ENCODE results near the gene IQCF5. TPM values are rescaled to one million over a fixed set of nuclear protein-coding genes. Genes with fewer than 3 reads are reported as not detected.
"Not testable (repeated sequence)": the region's sequence is repeated elsewhere in the genome, so short reads cannot be mapped to it uniquely, and the experiment has no call there.

IQCF5 gene
- total RNA-seq = not detected

DNA sequence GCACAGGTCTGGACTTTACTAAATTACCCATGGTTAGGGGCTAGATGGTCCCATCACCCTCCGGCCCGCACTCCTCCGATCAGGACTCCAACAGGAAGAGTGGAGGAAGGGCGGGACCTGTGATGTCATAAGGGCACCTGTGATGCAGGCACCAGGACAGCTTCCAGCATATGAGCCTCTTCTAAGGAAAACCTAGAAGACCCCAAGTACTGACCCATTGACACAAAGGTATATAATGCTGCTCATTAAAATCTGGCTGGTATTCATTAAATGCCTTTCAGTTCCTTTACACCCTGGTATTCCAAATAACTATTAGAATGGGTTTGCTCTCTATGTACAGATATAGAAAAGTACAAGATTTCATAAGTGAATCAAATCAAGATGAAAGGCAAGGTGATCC is at the start of gene IQCF5:
IQCF5 (minus strand) TSS at position 101 of the 400 bp plus-strand sequence; CDS start at position 31, 70 bp downstream.
- no peaks in the 10 kb centered on the region for H3K27me3 ChIP-seq
- no peaks in the 10 kb centered on the region for H3K4me1 ChIP-seq
- intact Hi-C loops (cut with DNase I) = no loop called here
- no peak within 1 kb of the TSS for H3K4me3 ChIP-seq (replicated peaks in 1 of 3)
- H3K27ac ChIP-seq = no peak within 1 kb of the TSS
- no peak for DNase-seq
- no peaks in the 10 kb centered on the region for H3K36me3 ChIP-seq
- H3K9me3 ChIP-seq = no peaks in the 10 kb centered on the region
- TF ChIP-seq, protein P1, sequence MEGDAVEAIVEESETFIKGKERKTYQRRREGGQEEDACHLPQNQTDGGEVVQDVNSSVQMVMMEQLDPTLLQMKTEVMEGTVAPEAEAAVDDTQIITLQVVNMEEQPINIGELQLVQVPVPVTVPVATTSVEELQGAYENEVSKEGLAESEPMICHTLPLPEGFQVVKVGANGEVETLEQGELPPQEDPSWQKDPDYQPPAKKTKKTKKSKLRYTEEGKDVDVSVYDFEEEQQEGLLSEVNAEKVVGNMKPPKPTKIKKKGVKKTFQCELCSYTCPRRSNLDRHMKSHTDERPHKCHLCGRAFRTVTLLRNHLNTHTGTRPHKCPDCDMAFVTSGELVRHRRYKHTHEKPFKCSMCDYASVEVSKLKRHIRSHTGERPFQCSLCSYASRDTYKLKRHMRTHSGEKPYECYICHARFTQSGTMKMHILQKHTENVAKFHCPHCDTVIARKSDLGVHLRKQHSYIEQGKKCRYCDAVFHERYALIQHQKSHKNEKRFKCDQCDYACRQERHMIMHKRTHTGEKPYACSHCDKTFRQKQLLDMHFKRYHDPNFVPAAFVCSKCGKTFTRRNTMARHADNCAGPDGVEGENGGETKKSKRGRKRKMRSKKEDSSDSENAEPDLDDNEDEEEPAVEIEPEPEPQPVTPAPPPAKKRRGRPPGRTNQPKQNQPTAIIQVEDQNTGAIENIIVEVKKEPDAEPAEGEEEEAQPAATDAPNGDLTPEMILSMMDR (IDR thresholded peaks at IDR 0.05) = no peak
- TF ChIP-seq POLR2A (IDR thresholded peaks at IDR 0.05) = no peak
- WGBS, 2 donors = 82 to 92% methylated on average over 4 of the region's 4 CpGs

DNA sequence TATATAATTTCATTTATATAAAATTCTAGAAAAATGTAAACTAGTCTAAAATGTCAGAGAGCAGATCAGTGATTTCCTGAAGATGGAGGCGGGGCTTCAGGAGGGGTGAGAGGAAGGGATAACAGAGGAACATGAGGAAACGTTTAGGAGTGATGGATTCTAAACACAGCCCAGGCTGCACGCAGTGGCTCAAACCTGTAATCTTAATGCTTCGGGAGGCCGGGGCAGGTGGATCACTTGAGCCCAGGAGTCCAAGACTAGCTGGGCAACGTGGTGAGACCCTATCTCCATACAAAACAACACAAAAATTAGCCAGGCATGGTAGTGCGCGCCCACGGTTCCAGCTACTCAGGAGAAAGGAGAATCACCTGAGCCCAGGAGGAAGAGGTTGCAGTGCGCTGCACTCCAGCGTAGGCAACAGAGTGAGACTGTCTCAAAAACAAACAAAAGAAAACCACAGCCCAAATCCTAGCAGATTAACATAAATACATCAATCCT is 45.7 kb upstream of the IQCF5 start:
- Histone ChIP-seq H3K4me1 (no peaks in the 10 kb centered on the region), H3K36me3 (no peaks in the 10 kb centered on the region), H3K9me3 (no peaks in the 10 kb centered on the region), H3K27ac (no peak overlapping the region), H3K27me3 (no peaks in the 10 kb centered on the region), H3K4me3 (replicated peaks in 1 of 3) (no peak overlapping the region)
- DNase-seq = no peak
- 68 to 70% methylated on average over 11 of the region's 11 CpGs for WGBS, 2 donors
- TF ChIP-seq POLR2A (IDR thresholded peaks at IDR 0.05) = no peak
- TF ChIP-seq, protein P1 (IDR thresholded peaks at IDR 0.05) = no peak
- intact Hi-C loops (cut with DNase I) = no loop called here

GRCh38 chr3:51916418-51916817 is 41.0 kb upstream of the IQCF5 start:
- TF ChIP-seq, protein P1 (IDR thresholded peaks at IDR 0.05) = no peak
- TF ChIP-seq POLR2A (IDR thresholded peaks at IDR 0.05) = no peak

DNA sequence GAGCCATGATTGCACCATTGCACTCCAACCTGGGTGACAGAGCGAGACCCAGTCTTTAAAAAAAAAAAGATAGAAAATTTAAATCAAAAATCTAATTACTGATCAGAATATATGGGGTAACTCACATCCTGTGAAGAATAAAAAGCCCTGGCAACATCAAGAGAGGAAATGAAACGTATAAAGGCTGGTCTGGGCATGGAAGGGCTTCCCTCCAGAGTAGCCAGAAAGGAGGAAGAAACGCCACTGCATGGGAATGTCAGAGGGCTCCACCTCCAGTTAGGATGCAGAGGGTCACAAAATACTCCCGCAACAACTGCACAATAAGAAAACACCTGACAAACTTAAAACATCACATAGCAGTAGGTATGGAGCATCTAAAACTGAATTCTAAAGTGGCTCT is 32.6 kb upstream of the IQCF5 start:
- Histone ChIP-seq H3K27ac (no peak overlapping the region), H3K9me3 (no peaks in the 10 kb centered on the region), H3K27me3 (no peaks in the 10 kb centered on the region), H3K4me3 (replicated peaks in 1 of 3) (no peak overlapping the region), H3K36me3 (no peaks in the 10 kb centered on the region), H3K4me1 (no peaks in the 10 kb centered on the region)
- whole genome bisulfite sequencing, 2 donors = 74 to 79% methylated on average over 4 of the region's 4 CpGs
- TF ChIP-seq, protein P1 (IDR thresholded peaks at IDR 0.05) = no peak
- TF ChIP-seq POLR2A (IDR thresholded peaks at IDR 0.05) = no peak
- no peak for DNase-seq
- intact Hi-C loops (cut with DNase I) = no loop called here

More at GRCh38 chr3:51916418-51916817, 41.0 kb upstream of the IQCF5 start:
- DNase-seq = no peak
- Histone ChIP-seq H3K36me3 (no peaks in the 10 kb centered on the region), H3K4me1 (no peaks in the 10 kb centered on the region), H3K27ac (no peak overlapping the region), H3K27me3 (no peaks in the 10 kb centered on the region), H3K4me3 (replicated peaks in 1 of 3) (no peak overlapping the region), H3K9me3 (no peaks in the 10 kb centered on the region)
- WGBS, 2 donors = 57 to 59% methylated on average over 5 of the region's 5 CpGs
- intact Hi-C loops (cut with DNase I) = no loop called here

DNA sequence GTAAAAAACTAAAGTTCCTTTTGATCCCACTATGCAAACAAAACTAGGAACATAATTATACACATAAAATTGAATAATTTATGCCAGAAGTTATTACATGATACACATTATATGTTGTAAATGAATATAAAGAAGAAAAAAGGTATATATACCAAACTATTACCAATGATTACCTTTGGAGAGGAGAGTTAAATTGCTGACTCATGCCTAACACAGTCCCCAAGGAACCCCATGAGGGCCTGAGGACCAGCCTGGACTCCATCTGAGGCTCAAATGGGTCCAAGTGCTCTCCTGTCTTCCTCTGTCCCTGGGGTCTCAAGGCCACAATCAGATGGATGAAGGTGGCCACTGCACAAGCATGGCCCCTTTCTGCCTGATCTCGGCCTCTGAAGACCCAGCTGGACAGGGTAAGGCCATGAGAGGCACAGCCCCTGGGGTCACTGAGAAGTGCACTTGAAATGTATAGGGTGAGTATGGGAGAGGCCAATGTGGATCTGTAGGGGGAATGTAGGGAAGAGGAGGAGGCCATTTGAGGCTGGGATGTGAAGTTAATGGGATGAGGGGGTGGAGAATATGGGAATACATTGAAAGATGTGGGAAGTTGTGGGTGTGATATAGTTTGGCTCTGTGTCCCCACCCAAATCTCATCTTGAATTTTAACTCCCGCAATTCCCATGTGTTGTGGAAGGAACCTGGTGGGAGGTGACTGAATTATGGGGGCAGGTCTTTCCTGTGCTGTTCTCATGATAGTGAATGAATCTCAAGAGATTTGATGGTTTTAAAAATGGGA is 28.8 kb upstream of the IQCF5 start:
- no peaks in the 10 kb centered on the region for H3K36me3 ChIP-seq
- TF ChIP-seq POLR2A (IDR thresholded peaks at IDR 0.05) = no peak
- TF ChIP-seq, protein P1 (IDR thresholded peaks at IDR 0.05) = no peak
- H3K27ac ChIP-seq = no peak overlapping the region
- no peak overlapping the region for H3K4me3 ChIP-seq (replicated peaks in 1 of 3)
- intact Hi-C loops (cut with DNase I) = no loop called here
- no peaks in the 10 kb centered on the region for H3K9me3 ChIP-seq
- WGBS, 2 donors = 88 to 95% methylated on average over 2 of the region's 2 CpGs
- no peaks in the 10 kb centered on the region for H3K27me3 ChIP-seq
- no peak for DNase-seq
- H3K4me1 ChIP-seq = no peaks in the 10 kb centered on the region

- H3K9me3 ChIP-seq; H3K36me3 ChIP-seq; H3K27ac ChIP-seq; intact Hi-C loops (cut with DNase I); H3K27me3 ChIP-seq; H3K4me3 ChIP-seq (replicated peaks in 1 of 3); H3K4me1 ChIP-seq; DNase-seq: not testable (repeated sequence)
- WGBS, 2 donors = 76 to 77% methylated on average over 7 of the region's 7 CpGs
These were observed 27.0 kb upstream of the IQCF5 start for GRCh38 chr3:51902361-51902760.

DNA sequence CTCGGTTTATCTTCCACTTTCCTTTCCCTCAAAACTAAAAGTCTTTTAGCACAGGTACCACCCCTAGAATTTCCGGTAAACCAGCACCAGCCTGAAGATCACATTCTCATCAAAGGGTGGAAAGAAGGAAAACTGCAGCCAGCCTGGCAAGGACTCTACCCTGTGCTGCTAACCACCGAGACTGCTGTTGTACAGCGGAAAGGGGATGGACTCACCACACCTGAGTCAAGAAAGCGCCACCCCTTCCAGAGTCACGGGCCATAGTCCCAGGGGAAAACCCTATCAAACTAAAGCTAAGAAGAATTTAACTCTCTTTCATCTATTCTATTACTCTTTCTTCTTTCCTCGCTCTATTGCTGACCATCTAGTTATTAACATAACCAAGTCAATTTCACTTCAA is 24.6 kb upstream of the IQCF5 start:
- WGBS, 2 donors = 69 to 77% methylated on average over 7 of the region's 7 CpGs
- H3K27me3 ChIP-seq; H3K4me3 ChIP-seq (replicated peaks in 1 of 3); DNase-seq; H3K27ac ChIP-seq; H3K4me1 ChIP-seq; intact Hi-C loops (cut with DNase I); H3K9me3 ChIP-seq; H3K36me3 ChIP-seq: not testable (repeated sequence)

Data from thyroid gland (tissue), 4 donors.